Measurements from ENCODE around the gene FPR1. TPM values are rescaled to one million over a fixed set of nuclear protein-coding genes. Genes with fewer than 3 reads are reported as not detected.
A peak's percentile ranks its signal among the peaks of the same experiment; 100 is the strongest.

FPR1 gene
- total and polyA plus RNA-seq, 4 donors: 2.8 to 558 (median 48.8) TPM

DNA sequence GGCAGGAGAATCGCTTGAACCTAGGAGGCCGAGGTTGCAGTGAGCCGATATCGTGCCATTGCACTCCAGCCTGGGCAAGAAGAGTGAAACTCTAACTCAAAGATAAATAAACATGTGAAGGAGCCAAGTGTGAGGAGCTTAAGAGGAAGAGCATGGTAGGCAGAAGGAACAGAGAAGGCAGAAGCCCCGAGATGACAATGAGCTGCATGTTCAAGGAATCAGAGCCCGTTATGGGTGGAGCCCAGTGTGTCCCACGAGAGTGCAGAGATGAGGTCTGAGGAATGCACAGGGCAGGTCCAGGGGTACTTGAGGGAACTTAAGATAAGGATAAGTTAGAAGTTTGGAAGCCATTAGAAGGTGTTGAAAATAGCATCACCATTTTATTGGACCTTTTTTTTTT lies 10.0 kb upstream of the FPR1 start:
- Histone ChIP-seq H3K4me3 (no peak overlapping the region), H3K27me3 (ENCODE audit: control insufficient read depth in 3 of 3, insufficient read depth in 3 of 3, low read length in 2 of 3) (peaks cover 0 to 12% (median 4%) of the 10 kb centered on the region in 3 donors), H3K36me3 (ENCODE audit: control insufficient read depth in 4 of 4, insufficient read depth in 4 of 4, low read length in 4 of 4) (no peaks in the 10 kb centered on the region), H3K9me3 (ENCODE audit: control insufficient read depth in 4 of 4, insufficient read depth in 3 of 4, low read length in 3 of 4) (no peaks in the 10 kb centered on the region), H3K4me1 (ENCODE audit: control insufficient read depth in 5 of 5, insufficient read depth in 5 of 5, low read length in 5 of 5) (no peaks in the 10 kb centered on the region), H3K27ac (ENCODE audit: low read depth in 1 of 2, low read length in 1 of 2) (no peak overlapping the region), H3K9ac (ENCODE audit: insufficient read depth in 1 of 2, low read length in 2 of 2) (no peak overlapping the region)
- peak; percentile 41 for ATAC-seq (ENCODE audit: insufficient read depth, low FRiP score)
- no peak for TF ChIP-seq CTCF (IDR thresholded peaks at IDR 0.05; ENCODE audit: control extremely low read depth, extremely low read depth)
- DNase-seq: no peak
- WGBS, 2 donors: 72% methylated on average over 7 of the region's 7 CpGs

DNA sequence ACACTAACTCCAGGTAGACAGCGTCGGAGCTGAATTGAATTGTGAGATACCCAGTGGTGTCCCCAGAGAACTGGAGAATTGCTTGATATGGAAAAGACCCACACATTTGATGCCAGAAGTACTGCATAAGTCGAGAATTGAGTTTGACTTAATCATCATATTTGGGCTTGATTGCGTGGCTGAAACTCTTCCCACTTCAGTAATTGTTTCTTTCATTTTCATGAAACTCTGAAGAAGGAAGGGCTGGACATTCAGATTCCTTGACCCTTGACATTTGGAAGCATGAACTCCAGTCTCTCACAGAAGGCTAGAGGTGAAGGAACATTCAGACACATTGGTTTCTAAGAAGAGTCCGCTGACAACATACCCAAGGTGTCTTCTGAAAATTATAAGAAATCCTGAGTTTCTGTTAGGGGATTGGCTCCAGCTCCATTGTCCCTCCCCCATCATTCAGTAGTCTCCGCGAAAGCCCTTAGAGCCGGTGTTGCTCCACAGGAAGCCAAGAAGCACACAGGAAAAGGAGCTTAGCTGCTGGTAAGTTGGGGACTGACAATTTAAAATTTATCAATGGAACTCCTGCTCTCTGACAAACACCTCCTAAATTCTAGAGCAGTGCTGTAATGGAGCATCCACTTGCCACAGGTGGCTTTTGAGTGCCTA lies 9.1 kb upstream of the FPR1 start, which contains the start of gene FPR2:
FPR2 (plus strand) TSS at position 484 of the 660 bp plus-strand sequence. CDS start 7,479 bp downstream, outside the sequence.
- ATAC-seq (ENCODE audit: insufficient read depth, low FRiP score): no peak
- H3K9me3 ChIP-seq (ENCODE audit: control insufficient read depth in 4 of 4, insufficient read depth in 3 of 4, low read length in 3 of 4): peaks cover 0 to 4% (median 0%) of the 10 kb centered on the region in 4 donors
- DNase-seq: no peak
- no peak within 1 kb of the TSS for H3K4me3 ChIP-seq
- no peaks in the 10 kb centered on the region for H3K4me1 ChIP-seq (ENCODE audit: control insufficient read depth in 5 of 5, insufficient read depth in 5 of 5, low read length in 5 of 5)
- no peak for TF ChIP-seq CTCF (IDR thresholded peaks at IDR 0.05; ENCODE audit: control extremely low read depth, extremely low read depth)
- no peak within 1 kb of the TSS for H3K9ac ChIP-seq (ENCODE audit: insufficient read depth in 1 of 2, low read length in 2 of 2)
- no peak within 1 kb of the TSS for H3K27ac ChIP-seq (ENCODE audit: low read depth in 1 of 2, low read length in 1 of 2)
- H3K27me3 ChIP-seq (ENCODE audit: control insufficient read depth in 3 of 3, insufficient read depth in 3 of 3, low read length in 2 of 3): peaks cover 4 to 12% (median 4%) of the 10 kb centered on the region in 3 donors
- 41 to 47% methylated on average over 8 of the region's 8 CpGs for WGBS, 2 donors
- no peaks in the 10 kb centered on the region for H3K36me3 ChIP-seq (ENCODE audit: control insufficient read depth in 4 of 4, insufficient read depth in 4 of 4, low read length in 4 of 4)

GRCh38 chr19:51755571-51755970 lies 3.9 kb upstream of the FPR1 start:
- WGBS, 2 donors: 79 to 85% methylated on average over 7 of the region's 7 CpGs
- Histone ChIP-seq H3K27me3 (ENCODE audit: control insufficient read depth in 3 of 3, insufficient read depth in 3 of 3, low read length in 2 of 3) (peaks cover 0 to 7% (median 2%) of the 10 kb centered on the region in 3 donors), H3K36me3 (ENCODE audit: control insufficient read depth in 4 of 4, insufficient read depth in 4 of 4, low read length in 4 of 4) (no peaks in the 10 kb centered on the region), H3K4me3 (no peak overlapping the region), H3K9me3 (ENCODE audit: control insufficient read depth in 4 of 4, insufficient read depth in 3 of 4, low read length in 3 of 4) (peaks cover 0 to 5% (median 0%) of the 10 kb centered on the region in 4 donors), H3K9ac (ENCODE audit: insufficient read depth in 1 of 2, low read length in 2 of 2) (no peak overlapping the region), H3K4me1 (ENCODE audit: control insufficient read depth in 5 of 5, insufficient read depth in 5 of 5, low read length in 5 of 5) (no peaks in the 10 kb centered on the region), H3K27ac (ENCODE audit: low read depth in 1 of 2, low read length in 1 of 2) (no peak overlapping the region)
- no peak for ATAC-seq (ENCODE audit: insufficient read depth, low FRiP score)
- TF ChIP-seq CTCF (IDR thresholded peaks at IDR 0.05; ENCODE audit: control extremely low read depth, extremely low read depth): no peak
- no peak for DNase-seq

Data from lung (tissue), 12 donors.